Heart left ventricle (tissue), 16 donors: ENCODE measurements around the gene MRPS35. TPM values are rescaled to one million over a fixed set of nuclear protein-coding genes. Genes with fewer than 3 reads are reported as not detected.

Experiments
- ATAC-seq, 4 donors: fragments of 200-7000 bp; cut with Tn5 transposase; one replicate each; pipeline ENCODE4 v1.9.1; 2020 to 2022; ENCODE audit warnings: moderate library complexity in 4 of 4, mild to moderate bottlenecking in 3 of 4, moderate number of reproducible peaks in 1 of 4
- DNase-seq, 5 donors: peaks; one replicate each; pipeline ENCODE4 v3.0.0-alpha.2; 2020
- H3K27ac ChIP-seq, 12 donors: fragments of 200-600 bp; sonication (generic) in 4 of 12; one replicate each; pipeline versions ENCODE4 v1.5.0 to v1.8.0; 2016 to 2022; ENCODE audit warnings: mild to moderate bottlenecking in 2 of 12
- H3K27me3 ChIP-seq, 9 donors: fragments of 200-600 bp; sonication (generic) in 2 of 9; one replicate each; pipeline versions ENCODE4 v1.5.1 to v1.8.0; 2016 to 2022; ENCODE audit warnings: mild to moderate bottlenecking in 3 of 9
- H3K36me3 ChIP-seq, 9 donors: fragments of 200-600 bp; sonication (generic) in 2 of 9; one replicate each; pipeline versions ENCODE4 v1.5.0 to v1.8.0; 2018 to 2022; ENCODE audit warnings: mild to moderate bottlenecking in 2 of 9
- H3K4me1 ChIP-seq, 12 donors: fragments of 200-600 bp; sonication (generic) in 4 of 12; one replicate each; pipeline versions ENCODE4 v1.5.0 to v1.8.0; 2016 to 2022; ENCODE audit warnings: mild to moderate bottlenecking in 3 of 12
- H3K4me3 ChIP-seq, 12 donors: fragments of 200-600 bp; sonication (generic) in 4 of 12; one replicate each; pipeline versions ENCODE4 v1.5.0 to v1.8.0; 2017 to 2022; ENCODE audit warnings: mild to moderate bottlenecking in 9 of 12, moderate library complexity in 4 of 12
- H3K9me3 ChIP-seq, 12 donors: fragments of 200-600 bp; sonication (generic) in 4 of 12; one replicate each; pipeline versions ENCODE4 v1.5.0 to v1.8.0; 2016 to 2022; ENCODE audit warnings: mild to moderate bottlenecking in 1 of 12
- CTCF ChIP-seq, 12 donors: fragments of 200-600 bp; sonication (generic) in 4 of 12; IDR thresholded peaks; one replicate each; pipeline versions ENCODE4 v1.5.0 to v1.8.0; 2018 to 2022; ENCODE audit warnings: antibody characterized with exemption in 12 of 12, mild to moderate bottlenecking in 5 of 12
- POLR2A ChIP-seq, 2 donors: fragments of 450-650 bp; IDR thresholded peaks; one replicate each; pipeline ENCODE4 v1.6.1; 2017; ENCODE audit warnings: antibody characterized with exemption in 2 of 2, mild to moderate bottlenecking in 2 of 2, moderate library complexity in 2 of 2
- WGBS, 4 donors: extraction: QIAGEN DNeasy Blood & Tissue Kit in 2 of 4; methylation state at CpG; one replicate each; pipeline versions ENCODE4 v1.1.5 to v1.1.7; 2013 to 2018; 5-methylcytosine and 5-hydroxymethylcytosine counted together
- intact Hi-C, 10 donors: fragments of 100-400 bp; cut with DNase I; formaldehyde crosslinking; loops; one replicate each; pipeline versions ENCODE4 v1.11.1 to v1.14.2; 2022
- polyA plus RNA-seq, 2 donors: library from polyadenylated mRNA; stranded (reverse); fragments of 200-250 nt; gene quantifications; one replicate each; pipeline ENCODE4 v1.2.3, GENCODE V29; 2013
- total RNA-seq, 9 donors: library from RNA; depleted of rRNA in 2 of 9; stranded (reverse); fragments of >200 nt in 2 of 9; fragmentation: NEBNext Ultra II Directional in 3 of 9; extraction: Animal tissue kit (Norgen Biotek cat#: 25700) in 3 of 9; gene quantifications; one replicate each; pipeline versions ENCODE4 v1.1.0 to v1.2.4, GENCODE V29; 2016 to 2023
- donor health status: ischemic (EF 13 %, LVEDD 7.1; RV severe dilation, severe dysfunction).
- donor health status: healthy with polysubstance abuse.
- donor health status: DM: no; HTN: yes; CAD: no.
- donor health status: DM: no; HTN: no; CAD: no.
- donor health status: ischemic (EF 25% LVEDD 6.9; RV normal size, moderate dysfunction).
- donor health status: ischemic (EF 25% LVEDD 5.7; RV mildly dilated, moderate dysfunction).
- donor health status: healthy.
- donor health status: DM: yes; HTN: yes; CAD: no.
- donor health status: ischemic (EF 35%, LVEDD 5.7; RV mildly dilated, moderate dysfunction).
- donor health status: nonischemic (EF 11% LVEDD 7.7; RV severe dilation, severe dysfunction).
- donor health status: DM: yes; HTN: yes; CAD: no.
- donor health status: PGD.
- donor health status: ischemic (EF 29% LVEDD 5.4; RV normal size, mild dysfunction).
- donor health status: nonischemic (EF 23%, LVEDD 6.1; RV moderate dilation, normal function).

MRPS35 gene
- total and polyA plus RNA-seq, 11 donors, result 39.8 to 94.1 (median 59.6) TPM

- intact Hi-C loops, result loop anchor here in 1 of 10 donors (10.0 kb wide), 1 partner anchor 156 kb away; no protein-coding TSS in a partner anchor
- WGBS, 4 donors, result 75 to 86% (median 83%) methylated on average over 8 of the region's 8 CpGs
- H3K36me3 ChIP-seq, result no peaks in the 10 kb centered on the region
Measured at GRCh38 chr12:27769142-27769673, 58.6 kb downstream of the MRPS35 start.

GRCh38 chr12:27771481-27772327 is 61.1 kb downstream of the MRPS35 start:
- Histone ChIP-seq H3K4me3 (no peak overlapping the region), H3K27me3 (no peaks in the 10 kb centered on the region), H3K36me3 (no peaks in the 10 kb centered on the region), H3K4me1 (no peaks in the 10 kb centered on the region), H3K27ac (no peak overlapping the region), H3K9me3 (no peaks in the 10 kb centered on the region)
- ATAC-seq, result no peak
- 90 to 95% (median 91%) methylated on average over 3 of the region's 3 CpGs for WGBS, 4 donors
- TF ChIP-seq POLR2A (IDR thresholded peaks at IDR 0.05) (no peak), CTCF (IDR thresholded peaks at IDR 0.05) (no peak)
- intact Hi-C loops, result no loop called here
- no peak for DNase-seq

More at GRCh38 chr12:27769142-27769673, 58.6 kb downstream of the MRPS35 start:
- no peak for DNase-seq
- no peak for TF ChIP-seq CTCF (IDR thresholded peaks at IDR 0.05)
- no peak for TF ChIP-seq POLR2A (IDR thresholded peaks at IDR 0.05)
- Histone ChIP-seq H3K9me3 (no peaks in the 10 kb centered on the region), H3K4me1 (no peaks in the 10 kb centered on the region), H3K27ac (no peak overlapping the region), H3K27me3 (no peaks in the 10 kb centered on the region), H3K4me3 (no peak overlapping the region)
- ATAC-seq, result no peak

GRCh38 chr12:27772328-27773049 is 61.9 kb downstream of the MRPS35 start:
- Histone ChIP-seq H3K36me3 (no peaks in the 10 kb centered on the region), H3K27me3 (no peaks in the 10 kb centered on the region), H3K4me3 (no peak overlapping the region), H3K27ac (no peak overlapping the region), H3K4me1 (no peaks in the 10 kb centered on the region), H3K9me3 (no peaks in the 10 kb centered on the region)
- DNase-seq (no peak), ATAC-seq (no peak)
- intact Hi-C loops, result no loop called here
- WGBS, 4 donors, result 41 to 51% (median 50%) methylated on average over 5 of the region's 5 CpGs
- no peak for TF ChIP-seq CTCF (IDR thresholded peaks at IDR 0.05)
- no peak for TF ChIP-seq POLR2A (IDR thresholded peaks at IDR 0.05)

- Histone ChIP-seq H3K27ac (no peak overlapping the region), H3K4me3 (no peak overlapping the region), H3K9me3 (no peaks in the 10 kb centered on the region), H3K4me1 (peaks cover 0 to 22% (median 16%) of the 10 kb centered on the region in 12 donors), H3K36me3 (peaks cover 0 to 6% (median 0%) of the 10 kb centered on the region in 9 donors), H3K27me3 (no peaks in the 10 kb centered on the region)
- no peak for DNase-seq
- intact Hi-C loops, result no loop called here
- no peak for TF ChIP-seq POLR2A (IDR thresholded peaks at IDR 0.05)
- TF ChIP-seq CTCF (IDR thresholded peaks at IDR 0.05), result no peak
- WGBS, 4 donors, result 73 to 78% (median 75%) methylated on average over 5 of the region's 5 CpGs
- no peak for ATAC-seq
Measured at GRCh38 chr12:27777141-27777540, 66.5 kb downstream of the MRPS35 start.
